ENCODE measurements around the gene TRABD.
"Not testable (repeated sequence)": the region's sequence is repeated elsewhere in the genome, so short reads cannot be mapped to it uniquely, and the experiment has no call there.

Gene TRABD, protein sequence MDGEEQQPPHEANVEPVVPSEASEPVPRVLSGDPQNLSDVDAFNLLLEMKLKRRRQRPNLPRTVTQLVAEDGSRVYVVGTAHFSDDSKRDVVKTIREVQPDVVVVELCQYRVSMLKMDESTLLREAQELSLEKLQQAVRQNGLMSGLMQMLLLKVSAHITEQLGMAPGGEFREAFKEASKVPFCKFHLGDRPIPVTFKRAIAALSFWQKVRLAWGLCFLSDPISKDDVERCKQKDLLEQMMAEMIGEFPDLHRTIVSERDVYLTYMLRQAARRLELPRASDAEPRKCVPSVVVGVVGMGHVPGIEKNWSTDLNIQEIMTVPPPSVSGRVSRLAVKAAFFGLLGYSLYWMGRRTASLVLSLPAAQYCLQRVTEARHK

DNA sequence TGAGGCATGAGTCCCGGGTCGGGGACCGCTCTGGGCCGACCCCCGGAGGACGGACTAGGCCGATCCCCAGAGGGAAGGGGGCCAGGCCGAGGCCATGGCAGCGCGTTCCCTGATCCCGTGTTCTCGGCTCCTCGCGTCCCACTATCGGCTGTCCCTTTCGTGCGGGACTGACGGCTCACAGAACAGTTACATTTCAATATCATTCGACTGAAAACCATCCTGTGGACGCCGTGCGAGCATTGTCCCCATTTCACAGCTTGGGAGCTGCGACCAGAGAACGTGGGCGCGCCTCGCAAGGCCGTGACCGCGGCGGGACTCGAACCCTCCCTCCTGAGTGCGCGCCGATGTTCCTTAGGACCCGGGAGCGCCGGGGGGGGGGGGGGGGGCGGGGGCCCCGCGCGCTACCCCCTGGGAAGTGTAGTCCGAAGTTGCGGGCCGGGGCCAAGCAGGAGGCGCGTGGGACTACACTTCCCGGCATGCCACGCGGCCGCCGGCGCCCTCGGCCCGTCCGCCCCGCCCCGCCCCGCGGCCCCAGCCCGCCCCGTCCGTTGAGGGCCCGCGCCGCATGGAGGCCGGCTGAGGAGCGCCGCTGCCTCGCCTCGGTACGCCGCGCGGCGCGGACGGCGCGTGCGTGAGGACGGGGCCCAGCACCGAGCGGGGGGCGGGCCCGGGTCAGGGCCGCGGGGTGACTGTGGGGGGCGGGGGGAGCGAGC lies at the start of gene TRABD:
TSS of gene TRABD (plus strand) at position 539 of the 713 bp plus-strand sequence. CDS start 7,148 bp downstream, outside the sequence.
- peak; percentile 91 for DNase-seq (ENCODE audit: low read depth)

DNA sequence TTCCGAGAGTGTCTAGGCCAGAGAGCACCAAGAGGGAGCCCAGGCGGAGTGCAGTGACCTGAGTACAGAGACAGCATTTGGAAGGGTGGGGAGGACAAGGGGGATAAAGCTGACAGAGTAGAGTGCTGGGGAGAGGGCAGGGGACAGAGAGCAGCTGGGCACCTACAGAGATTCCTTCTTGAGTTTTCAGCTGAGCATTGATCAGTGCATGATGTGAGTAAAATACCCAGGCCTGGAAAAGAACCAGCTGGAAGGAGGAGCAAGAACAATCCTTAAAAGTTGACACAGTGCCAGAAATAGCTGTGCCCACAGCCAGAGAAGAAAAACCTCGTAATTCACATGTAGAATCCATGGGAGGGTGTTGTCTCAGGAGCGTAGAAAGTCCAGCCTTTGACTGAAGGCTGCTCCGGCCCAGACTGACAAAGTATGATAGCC lies 49.1 kb upstream of the TRABD start:
- DNase-seq (ENCODE audit: low read depth): no peak

DNA sequence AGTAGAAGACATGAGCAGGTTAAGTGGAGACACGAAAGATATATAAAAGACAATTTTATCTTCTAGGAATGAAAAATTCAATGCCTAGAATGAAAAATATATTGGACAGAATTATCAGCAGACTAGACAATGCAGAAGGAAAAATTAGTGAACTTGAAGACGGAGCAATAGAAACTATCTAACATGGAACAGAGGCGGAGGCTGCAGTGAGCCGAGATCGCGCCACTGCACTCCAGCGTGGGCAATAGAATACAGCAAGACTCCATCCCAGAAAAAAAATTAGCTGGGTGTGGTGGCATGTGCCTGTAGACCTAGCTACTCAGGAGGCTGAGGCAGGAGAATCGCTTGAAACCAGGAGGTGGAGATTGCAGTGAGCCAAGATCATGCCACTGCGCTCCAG lies 48.4 kb upstream of the TRABD start:
- not testable (repeated sequence) for DNase-seq (ENCODE audit: low read depth)

DNA sequence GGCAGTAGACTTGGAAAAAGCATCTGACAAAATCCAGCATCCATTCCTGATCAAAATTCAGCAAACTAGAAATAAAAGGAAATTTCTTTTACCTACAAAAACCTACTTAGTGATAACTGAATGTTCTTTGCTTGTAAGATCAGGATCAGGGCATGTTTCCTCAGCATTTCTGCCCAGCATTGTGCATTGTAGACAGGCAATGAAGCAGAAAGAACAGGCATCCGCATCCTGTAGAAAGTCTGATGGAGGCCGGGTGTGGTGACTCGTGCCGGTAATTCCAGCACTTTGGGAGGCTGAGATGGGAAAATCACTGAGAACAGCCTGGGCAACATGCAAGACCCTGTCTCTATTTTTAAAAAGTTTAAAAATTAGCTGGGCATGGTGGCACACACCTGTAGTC lies 47.7 kb upstream of the TRABD start:
- no peak for DNase-seq (ENCODE audit: low read depth)

DNA sequence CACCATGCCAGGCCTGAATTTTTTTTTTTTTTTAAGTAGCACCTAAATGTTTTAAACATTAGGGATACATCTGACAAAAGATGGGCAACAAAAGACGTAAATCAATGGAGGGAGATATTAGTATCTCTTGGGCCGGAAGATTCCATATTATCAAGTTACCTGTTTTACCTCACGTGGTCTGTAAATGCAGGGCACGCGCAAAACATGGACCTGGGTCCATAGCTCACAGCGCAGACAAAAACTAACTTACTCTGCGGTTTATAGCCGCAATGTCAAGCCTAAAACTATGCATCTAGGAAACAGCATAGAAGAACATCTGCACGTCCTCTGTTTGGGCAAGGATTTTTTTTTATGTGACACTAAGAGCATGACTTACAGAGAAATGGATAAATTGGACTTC lies 46.7 kb upstream of the TRABD start:
- no peak for DNase-seq (ENCODE audit: low read depth)

DNA sequence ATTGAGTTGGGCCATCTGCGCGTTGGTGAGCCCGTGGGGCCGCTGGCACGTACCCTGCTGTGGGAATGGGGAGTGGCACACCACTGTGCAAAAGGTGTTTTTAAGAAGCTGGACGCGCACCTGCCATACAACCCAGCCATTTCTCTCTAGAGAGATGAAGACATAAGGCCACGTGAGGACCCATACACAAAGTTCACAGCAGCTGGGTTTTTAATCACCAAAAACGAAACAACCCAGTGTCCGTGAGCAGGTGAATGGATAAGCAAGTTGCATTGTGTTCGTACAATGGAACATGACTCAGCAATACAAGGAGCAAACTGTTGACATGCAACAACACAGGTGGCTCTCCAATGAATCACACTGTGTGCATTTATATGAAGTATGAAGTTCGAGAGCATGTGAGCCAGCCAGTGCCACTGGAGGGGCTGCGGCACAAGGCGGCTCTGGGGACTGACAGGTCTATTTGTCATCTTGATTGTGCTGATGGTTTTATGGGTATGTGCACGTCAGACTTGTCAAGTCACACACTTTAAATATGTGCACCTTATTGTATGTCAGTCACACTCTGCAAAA lies 45.8 kb upstream of the TRABD start:
- DNase-seq (ENCODE audit: low read depth): no peak

DNA sequence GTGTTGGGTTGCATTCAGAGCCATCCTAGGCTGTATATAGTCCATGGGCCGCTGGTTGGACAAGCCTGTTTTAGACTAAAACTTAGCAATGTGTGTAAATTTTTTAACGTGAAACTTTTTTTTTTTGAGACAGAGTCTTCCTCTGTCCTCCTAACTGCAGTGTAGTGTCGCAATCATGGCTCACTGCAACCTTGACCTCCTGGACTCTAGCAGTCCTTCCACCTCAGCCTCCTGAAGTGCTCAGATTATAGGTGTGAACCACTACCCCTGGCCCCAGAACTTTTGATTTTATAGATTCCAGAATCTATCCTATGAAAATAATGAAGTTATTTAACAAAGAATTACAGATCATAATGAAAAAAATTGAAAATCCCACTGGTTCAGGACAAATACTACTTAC lies 45.1 kb upstream of the TRABD start:
- no peak for DNase-seq (ENCODE audit: low read depth)

DNA sequence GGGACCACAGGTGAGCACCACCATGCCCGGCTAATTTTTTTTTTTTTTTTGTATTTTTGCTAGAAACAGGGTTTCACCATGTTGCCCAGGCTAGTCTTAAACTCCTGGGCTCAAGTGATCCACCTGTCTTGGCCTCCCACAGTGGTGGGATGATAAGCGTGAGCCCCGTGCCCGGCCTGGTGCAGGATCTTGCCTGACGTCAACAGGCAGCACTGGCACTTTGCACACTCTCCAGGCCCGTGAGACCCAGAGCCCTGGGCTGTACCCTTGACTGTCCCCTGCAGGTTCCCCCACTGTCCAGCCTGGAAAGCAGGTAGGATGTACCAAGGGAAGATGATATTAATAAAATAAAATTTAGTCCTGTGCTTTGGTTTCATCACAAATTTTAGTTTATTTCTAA lies 44.3 kb upstream of the TRABD start:
- DNase-seq (ENCODE audit: low read depth): no peak

DNA sequence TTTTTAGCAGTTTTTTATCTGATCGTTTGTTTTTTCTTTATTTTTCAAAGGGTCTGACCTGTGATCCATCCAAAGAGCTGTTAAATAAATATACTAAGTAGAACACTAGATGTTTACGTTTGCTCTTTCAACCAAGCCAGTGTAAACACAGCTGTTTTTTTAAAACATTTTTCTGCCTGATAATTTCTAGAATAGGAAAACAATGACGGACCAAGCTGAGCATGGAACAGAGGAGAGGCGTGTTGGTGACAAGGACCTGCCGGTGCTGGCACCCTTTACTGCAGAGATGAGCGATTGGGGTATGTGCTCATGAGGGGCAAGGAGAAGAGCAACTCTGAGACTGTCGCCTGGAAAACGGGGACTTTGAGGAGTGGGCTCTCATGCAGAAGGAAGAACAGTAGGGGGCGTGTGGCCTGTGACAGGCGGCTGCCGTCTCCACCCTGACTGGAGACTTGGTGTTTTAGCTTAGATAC lies 43.8 kb upstream of the TRABD start:
- DNase-seq (ENCODE audit: low read depth): no peak

DNA sequence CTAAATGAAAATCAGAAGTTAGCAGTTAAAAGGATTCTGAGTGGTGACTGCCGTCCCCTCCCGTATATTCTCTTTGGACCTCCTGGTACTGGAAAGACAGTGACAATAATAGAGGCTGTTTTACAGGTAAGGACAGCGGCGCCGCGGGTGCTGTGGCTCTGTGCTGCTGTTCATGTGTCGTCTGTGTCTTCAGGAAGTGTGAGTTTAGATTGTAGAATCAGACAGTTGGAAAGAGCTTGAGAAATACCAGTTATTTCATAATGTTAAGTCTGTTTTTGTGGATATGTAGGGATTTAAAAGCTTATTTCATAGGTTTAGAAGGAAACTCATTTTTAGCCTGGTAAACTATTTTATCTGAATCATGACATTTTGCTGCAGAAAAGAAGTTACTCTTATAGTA lies 42.6 kb upstream of the TRABD start:
- no peak for DNase-seq (ENCODE audit: low read depth)

DNA sequence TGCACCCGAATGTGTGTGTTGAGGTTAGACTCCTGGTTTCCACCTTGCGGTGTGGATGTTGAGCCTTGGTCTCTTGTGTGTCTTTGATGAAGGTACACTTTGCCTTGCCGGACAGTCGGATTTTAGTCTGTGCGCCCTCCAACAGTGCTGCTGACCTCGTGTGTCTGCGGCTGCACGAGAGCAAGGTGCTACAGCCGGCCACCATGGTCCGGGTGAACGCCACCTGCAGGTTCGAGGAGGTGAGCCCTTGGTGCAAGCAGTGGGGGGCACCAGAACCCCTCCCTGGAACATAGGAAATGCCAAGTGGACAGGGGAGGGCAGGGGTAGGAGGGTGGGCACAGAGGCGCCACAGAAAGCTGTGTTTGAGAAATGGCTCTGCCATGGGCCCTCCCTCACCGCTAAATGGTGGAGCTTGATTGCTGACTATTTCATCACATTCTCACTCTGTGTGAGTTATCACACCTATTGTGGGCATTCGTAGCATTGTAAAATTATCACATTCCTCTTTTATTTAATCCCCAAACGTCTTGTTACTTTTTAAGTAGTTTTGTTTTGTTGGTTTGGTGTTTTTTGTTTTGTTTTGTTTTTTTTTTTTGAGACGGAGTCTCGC lies 41.6 kb upstream of the TRABD start:
- no peak for DNase-seq (ENCODE audit: low read depth)

DNA sequence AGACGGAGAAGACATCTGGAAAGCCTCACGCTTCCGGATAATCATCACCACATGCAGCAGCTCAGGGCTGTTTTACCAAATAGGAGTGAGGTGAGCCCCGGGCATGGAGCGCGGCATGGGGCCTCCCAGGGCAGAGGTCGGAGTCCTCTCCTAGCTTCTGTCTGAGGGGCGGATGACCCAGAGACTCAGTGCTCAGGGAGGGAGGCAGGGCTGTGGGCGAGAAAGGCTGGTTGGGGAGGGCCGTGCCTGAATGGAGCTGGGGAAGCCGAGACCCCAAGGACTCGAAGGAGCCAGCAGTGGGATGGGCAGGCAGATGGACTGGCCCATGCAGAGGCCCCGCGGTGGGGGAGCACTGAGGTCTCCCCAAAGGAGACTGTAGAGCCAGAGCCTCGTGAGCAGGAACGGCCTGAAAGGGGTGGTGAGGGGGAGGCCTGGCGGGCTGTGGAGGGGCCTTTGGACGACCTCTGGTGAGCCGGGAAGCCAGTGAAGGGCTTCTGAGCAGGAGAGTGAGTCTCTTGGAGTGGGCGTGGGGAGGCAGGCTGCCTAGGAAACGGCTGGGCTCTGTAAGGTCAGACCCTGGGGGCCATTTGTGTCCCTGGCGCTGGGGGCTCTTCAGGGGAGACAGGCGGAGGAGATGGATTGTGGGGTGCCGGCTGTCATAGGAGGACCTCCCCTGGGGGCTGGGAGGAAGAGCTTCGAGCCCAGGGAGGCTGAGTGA lies 39.8 kb upstream of the TRABD start:
- DNase-seq (ENCODE audit: low read depth): no peak

DNA sequence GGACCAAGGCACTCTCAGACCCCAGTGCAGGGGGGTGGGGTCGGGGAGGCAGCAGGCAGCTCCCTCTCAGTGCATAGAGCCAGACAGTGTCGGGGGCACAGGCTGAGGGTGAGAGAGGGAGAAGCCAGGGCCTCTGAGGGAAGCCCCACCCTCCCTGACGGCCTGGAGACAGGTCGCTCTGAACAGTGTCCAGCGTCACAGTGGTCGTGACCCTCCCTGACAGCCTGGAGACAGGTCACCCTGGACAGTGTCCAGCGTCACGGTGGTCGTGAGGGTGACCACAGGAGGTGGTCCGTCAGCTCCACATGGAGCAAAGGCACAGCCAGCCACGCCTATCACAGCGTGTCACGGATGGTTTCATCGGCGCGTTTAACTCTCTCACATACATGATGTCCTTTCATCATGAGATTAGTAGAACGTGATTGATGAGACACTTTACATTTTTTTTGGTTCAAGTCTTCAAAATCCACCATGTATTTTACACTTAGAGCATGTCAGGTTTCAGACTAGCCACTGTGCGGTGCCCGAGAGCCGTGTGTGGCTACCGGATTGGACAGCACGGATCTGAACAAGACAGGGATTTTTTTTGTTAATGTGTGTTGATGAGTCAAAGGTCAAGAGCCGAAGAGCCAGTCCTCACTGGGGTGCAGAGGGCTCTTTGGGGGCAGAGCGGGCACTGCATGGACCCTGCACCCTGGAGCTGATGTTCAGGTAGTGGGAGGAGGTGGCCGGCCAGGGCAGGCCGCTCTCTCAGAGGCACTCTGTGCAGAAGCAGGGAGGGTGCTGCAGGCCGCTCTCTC lies 39.1 kb upstream of the TRABD start:
- DNase-seq (ENCODE audit: low read depth): no peak

DNA sequence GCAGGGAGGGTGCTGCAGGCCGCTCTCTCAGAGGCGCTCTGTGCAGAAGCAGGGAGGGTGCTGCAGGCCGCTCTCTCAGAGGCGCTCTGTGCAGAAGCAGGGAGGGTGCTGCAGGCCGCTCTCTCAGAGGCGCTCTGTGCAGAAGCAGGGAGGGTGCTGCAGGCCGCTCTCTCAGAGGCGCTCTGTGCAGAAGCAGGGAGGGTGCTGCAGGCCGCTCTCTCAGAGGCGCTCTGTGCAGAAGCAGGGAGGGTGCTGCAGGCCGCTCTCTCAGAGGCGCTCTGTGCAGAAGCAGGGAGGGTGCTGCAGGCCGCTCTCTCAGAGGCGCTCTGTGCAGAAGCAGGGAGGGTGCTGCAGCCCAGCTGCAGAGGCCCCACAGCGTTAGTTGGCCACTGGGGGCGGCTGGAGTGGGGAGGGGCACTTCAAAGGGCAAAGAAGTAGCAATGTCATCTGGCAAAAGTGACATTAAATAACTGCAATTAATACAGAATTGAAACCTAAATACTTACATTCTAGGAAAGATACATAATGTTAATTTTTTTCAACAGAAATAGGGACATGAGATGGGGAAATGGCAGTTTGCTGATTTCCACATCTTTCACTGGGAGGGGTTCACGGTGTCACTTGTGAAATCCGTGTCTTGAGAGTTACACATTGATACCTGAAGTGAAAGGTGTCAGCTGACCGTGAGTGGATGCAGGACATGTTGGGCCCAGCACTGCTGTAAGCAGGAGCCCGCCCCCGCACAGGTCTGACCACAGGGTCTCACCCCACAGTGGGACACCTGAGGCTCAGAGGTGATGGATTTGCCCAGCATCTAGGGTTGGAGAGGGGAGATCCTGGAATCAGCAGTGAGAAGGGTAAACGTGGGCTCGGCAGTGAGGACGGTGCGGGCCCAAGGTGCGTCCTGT lies 38.2 kb upstream of the TRABD start:
- DNase-seq (ENCODE audit: low read depth): not testable (repeated sequence)

DNA sequence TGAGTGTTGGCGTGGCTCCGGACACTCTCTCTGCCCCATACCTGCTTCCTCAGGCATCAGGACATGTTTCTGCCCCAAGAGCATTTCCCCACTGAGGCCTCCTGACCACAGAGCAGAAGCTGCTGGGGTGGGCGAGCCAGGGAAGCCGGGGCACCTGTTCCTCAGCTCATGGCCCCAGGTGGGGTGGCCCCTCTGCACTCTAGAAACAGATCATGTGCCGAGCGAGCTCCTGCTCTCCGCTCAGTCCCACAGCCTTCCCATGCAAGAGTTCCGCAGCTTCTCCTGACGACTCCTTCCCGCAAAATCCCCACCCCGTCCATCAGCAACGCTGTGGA lies 37.6 kb upstream of the TRABD start:
- no peak for DNase-seq (ENCODE audit: low read depth)

DNA sequence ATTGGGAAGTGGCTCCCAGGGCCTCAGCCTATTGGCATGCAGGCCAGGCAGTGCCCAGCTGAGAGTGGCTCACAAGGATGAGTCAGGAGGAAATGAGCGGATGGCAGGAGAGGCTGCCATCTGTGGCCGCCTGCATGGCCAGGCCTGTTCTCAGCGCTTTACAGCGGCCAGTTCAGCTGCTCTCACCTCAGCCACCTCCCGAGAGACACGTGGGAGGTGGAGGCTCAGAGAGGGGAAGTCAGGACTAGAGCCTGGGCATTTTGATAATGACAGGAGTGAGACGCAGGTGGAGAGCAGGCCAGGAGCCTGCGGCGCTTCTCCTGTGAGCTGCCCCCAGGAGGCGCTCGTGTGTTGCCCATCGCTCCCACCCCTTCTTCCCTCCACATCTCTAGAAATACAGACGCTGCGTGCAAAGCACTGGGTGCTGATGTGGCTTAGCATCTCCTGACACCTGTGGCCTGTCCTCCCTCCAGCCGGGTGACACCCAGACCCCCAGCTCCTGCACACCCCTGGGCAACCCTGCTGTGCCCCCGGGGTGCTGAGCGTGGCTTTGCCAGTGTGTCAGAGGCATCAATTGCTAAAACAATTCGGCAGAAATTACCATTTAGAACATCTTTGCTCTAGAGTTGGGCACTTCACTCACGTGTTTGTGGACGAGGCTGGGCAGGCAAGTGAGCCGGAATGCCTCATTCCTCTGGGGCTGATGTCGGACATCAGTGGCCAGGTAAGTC lies 36.6 kb upstream of the TRABD start:
- peak; percentile 71 for DNase-seq (ENCODE audit: low read depth)

DNA sequence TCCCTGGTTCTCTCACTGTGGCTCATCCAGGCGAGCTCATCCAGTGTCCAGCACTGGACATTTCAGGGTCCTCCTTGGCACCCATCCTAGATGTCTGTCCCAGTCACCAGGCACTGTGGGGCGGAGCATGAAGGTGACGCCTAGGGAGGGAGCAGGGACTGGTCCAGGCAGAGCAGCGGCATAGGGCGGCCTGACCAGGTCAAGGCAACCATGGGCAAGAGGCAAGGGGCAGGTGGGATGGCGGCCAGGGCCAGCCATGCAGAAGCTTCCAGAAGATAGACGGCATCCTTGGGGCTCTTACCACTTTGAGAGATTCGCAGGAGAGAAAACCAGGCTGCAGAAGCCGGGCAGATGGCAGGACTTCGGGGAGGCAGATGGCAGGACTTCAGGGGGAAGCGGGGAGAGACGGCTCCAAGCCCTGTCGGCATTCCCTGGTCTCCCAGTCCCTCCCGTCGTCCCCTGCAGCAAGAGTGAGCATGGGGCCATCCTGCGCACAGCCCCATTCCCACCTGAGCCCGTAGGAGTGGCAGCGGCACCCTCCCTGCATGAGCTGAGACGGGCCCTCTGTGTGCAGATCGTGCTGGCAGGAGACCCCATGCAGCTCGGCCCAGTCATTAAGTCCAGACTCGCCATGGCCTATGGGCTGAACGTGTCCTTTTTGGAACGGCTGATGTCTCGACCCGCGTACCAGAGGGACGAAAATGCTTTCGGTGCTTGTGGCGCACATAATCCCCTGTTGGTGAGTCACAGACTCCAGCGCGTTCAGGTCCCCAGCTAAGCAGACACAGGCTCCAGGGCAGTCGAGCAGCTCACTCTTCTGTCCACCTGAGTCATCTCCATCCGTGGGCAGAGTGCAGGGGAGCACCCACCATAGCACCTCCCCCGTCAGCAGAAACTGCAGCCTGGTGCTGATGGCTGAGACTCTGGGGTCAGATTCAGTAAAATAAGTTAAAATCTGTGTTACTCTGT lies 35.3 kb upstream of the TRABD start:
- DNase-seq (ENCODE audit: low read depth): no peak
